ENCODE measurements around the gene STN1.
A peak's percentile ranks its signal among the peaks of the same experiment; 100 is the strongest.

STN1 gene

GRCh38 chr10:103918053-103918846 is at the start of gene STN1:
Gene STN1 (minus strand): TSS chr10:103918184. CDS start chr10:103917594, 590 bp downstream.
- Mint-ChIP-seq H3K4me1 (ENCODE audit: low read depth) (peaks cover 30% of the 10 kb centered on the region), H3K36me3 (ENCODE audit: low read depth) (peaks cover 26% of the 10 kb centered on the region), H3K27me3 (ENCODE audit: low read depth) (no peaks in the 10 kb centered on the region), H3K9me3 (peaks cover 12% of the 10 kb centered on the region), H3K27ac (peak within 1 kb of the TSS; percentile 97), H3K4me3 (peak within 1 kb of the TSS; percentile 98)
- peak; percentile 96 for DNase-seq (ENCODE audit: low spot score)

GRCh38 chr10:103967448-103968071 is 49.6 kb upstream of the STN1 start:
- peaks cover 3% of the 10 kb centered on the region for H3K36me3 Mint-ChIP-seq (ENCODE audit: low read depth)
- H3K4me1 Mint-ChIP-seq (ENCODE audit: low read depth), result peaks cover 33% of the 10 kb centered on the region
- peak overlapping the region; percentile 82 for H3K27ac Mint-ChIP-seq
- peak; percentile 30 for DNase-seq (ENCODE audit: low spot score)
- H3K4me3 Mint-ChIP-seq, result peak overlapping the region; percentile 93
- no peaks in the 10 kb centered on the region for H3K27me3 Mint-ChIP-seq (ENCODE audit: low read depth)
- no peaks in the 10 kb centered on the region for H3K9me3 Mint-ChIP-seq

- peak within 1 kb of the TSS; percentile 93 for H3K4me3 Mint-ChIP-seq
- H3K36me3 Mint-ChIP-seq (ENCODE audit: low read depth), result peaks cover 2% of the 10 kb centered on the region
- H3K27ac Mint-ChIP-seq, result peak within 1 kb of the TSS; percentile 92
- no peaks in the 10 kb centered on the region for H3K27me3 Mint-ChIP-seq (ENCODE audit: low read depth)
- no peaks in the 10 kb centered on the region for H3K9me3 Mint-ChIP-seq
- peaks cover 31% of the 10 kb centered on the region for H3K4me1 Mint-ChIP-seq (ENCODE audit: low read depth)
- DNase-seq (ENCODE audit: low spot score), result peak; percentile 88
Observed at GRCh38 chr10:103966671-103967447, 48.9 kb upstream of the STN1 start, which contains the start of gene SLK. Gene SLK (plus strand): TSS chr10:103967140. CDS start chr10:103967746, 606 bp downstream.

GRCh38 chr10:103960103-103960502 is 42.1 kb upstream of the STN1 start:
- Mint-ChIP-seq H3K36me3 (ENCODE audit: low read depth) (peaks cover 2% of the 10 kb centered on the region), H3K9me3 (peaks cover 3% of the 10 kb centered on the region), H3K27ac (no peak overlapping the region), H3K27me3 (ENCODE audit: low read depth) (peaks cover 31% of the 10 kb centered on the region), H3K4me3 (no peak overlapping the region), H3K4me1 (ENCODE audit: low read depth) (peaks cover 3% of the 10 kb centered on the region)
- DNase-seq (ENCODE audit: low spot score), result no peak

GRCh38 chr10:103958996-103959395 is 41.0 kb upstream of the STN1 start:
- Mint-ChIP-seq H3K9me3 (peaks cover 10% of the 10 kb centered on the region), H3K4me3 (no peak overlapping the region), H3K36me3 (ENCODE audit: low read depth) (peaks cover 2% of the 10 kb centered on the region), H3K27me3 (ENCODE audit: low read depth) (peaks cover 35% of the 10 kb centered on the region), H3K4me1 (ENCODE audit: low read depth) (peaks cover 3% of the 10 kb centered on the region), H3K27ac (no peak overlapping the region)
- DNase-seq (ENCODE audit: low spot score), result no peak

- peaks cover 18% of the 10 kb centered on the region for H3K9me3 Mint-ChIP-seq
Observed at GRCh38 chr10:103954543-103954942, 36.6 kb upstream of the STN1 start.

GRCh38 chr10:103951942-103952341 is 34.0 kb upstream of the STN1 start:
- peaks cover 14% of the 10 kb centered on the region for H3K4me1 Mint-ChIP-seq (ENCODE audit: low read depth)
- H3K27me3 Mint-ChIP-seq (ENCODE audit: low read depth), result peaks cover 16% of the 10 kb centered on the region
- H3K4me3 Mint-ChIP-seq, result no peak overlapping the region
- DNase-seq (ENCODE audit: low spot score), result no peak
- H3K9me3 Mint-ChIP-seq, result peaks cover 18% of the 10 kb centered on the region
- H3K27ac Mint-ChIP-seq, result no peak overlapping the region
- H3K36me3 Mint-ChIP-seq (ENCODE audit: low read depth), result peaks cover 2% of the 10 kb centered on the region

More at GRCh38 chr10:103954543-103954942, 36.6 kb upstream of the STN1 start:
- Mint-ChIP-seq H3K4me1 (ENCODE audit: low read depth) (peaks cover 3% of the 10 kb centered on the region), H3K27me3 (ENCODE audit: low read depth) (peaks cover 30% of the 10 kb centered on the region), H3K4me3 (no peak overlapping the region), H3K27ac (no peak overlapping the region), H3K36me3 (ENCODE audit: low read depth) (peaks cover 2% of the 10 kb centered on the region)
- no peak for DNase-seq (ENCODE audit: low spot score)

- H3K9me3 Mint-ChIP-seq, result peaks cover 18% of the 10 kb centered on the region
- DNase-seq (ENCODE audit: low spot score), result no peak
- no peak overlapping the region for H3K4me3 Mint-ChIP-seq
- peaks cover 12% of the 10 kb centered on the region for H3K27me3 Mint-ChIP-seq (ENCODE audit: low read depth)
- peaks cover 13% of the 10 kb centered on the region for H3K4me1 Mint-ChIP-seq (ENCODE audit: low read depth)
- H3K27ac Mint-ChIP-seq, result no peak overlapping the region
- H3K36me3 Mint-ChIP-seq (ENCODE audit: low read depth), result peaks cover 2% of the 10 kb centered on the region
Observed at GRCh38 chr10:103951183-103951582, 33.2 kb upstream of the STN1 start.

GRCh38 chr10:103949728-103950127 is 31.7 kb upstream of the STN1 start:
- DNase-seq (ENCODE audit: low spot score), result no peak
- Mint-ChIP-seq H3K27ac (no peak overlapping the region), H3K4me1 (ENCODE audit: low read depth) (peaks cover 13% of the 10 kb centered on the region), H3K27me3 (ENCODE audit: low read depth) (peaks cover 9% of the 10 kb centered on the region), H3K9me3 (peaks cover 14% of the 10 kb centered on the region), H3K4me3 (no peak overlapping the region), H3K36me3 (ENCODE audit: low read depth) (no peaks in the 10 kb centered on the region)

- Mint-ChIP-seq H3K36me3 (ENCODE audit: low read depth) (no peaks in the 10 kb centered on the region), H3K4me3 (peak overlapping the region; percentile 69), H3K9me3 (no peaks in the 10 kb centered on the region), H3K4me1 (ENCODE audit: low read depth) (peaks cover 13% of the 10 kb centered on the region), H3K27me3 (ENCODE audit: low read depth) (peaks cover 3% of the 10 kb centered on the region), H3K27ac (peak overlapping the region; percentile 75)
- no peak for DNase-seq (ENCODE audit: low spot score)
Observed at GRCh38 chr10:103947799-103948516, 30.0 kb upstream of the STN1 start.

GRCh38 chr10:103942866-103943265 is 24.9 kb upstream of the STN1 start:
- Mint-ChIP-seq H3K27me3 (ENCODE audit: low read depth) (peaks cover 11% of the 10 kb centered on the region), H3K27ac (no peak overlapping the region), H3K9me3 (no peaks in the 10 kb centered on the region), H3K4me3 (no peak overlapping the region), H3K4me1 (ENCODE audit: low read depth) (peaks cover 9% of the 10 kb centered on the region), H3K36me3 (ENCODE audit: low read depth) (no peaks in the 10 kb centered on the region)
- no peak for DNase-seq (ENCODE audit: low spot score)

GRCh38 chr10:103941801-103942200 is 23.8 kb upstream of the STN1 start:
- peaks cover 11% of the 10 kb centered on the region for H3K27me3 Mint-ChIP-seq (ENCODE audit: low read depth)
- H3K9me3 Mint-ChIP-seq, result no peaks in the 10 kb centered on the region
- H3K4me1 Mint-ChIP-seq (ENCODE audit: low read depth), result peaks cover under 1% of the 10 kb centered on the region
- H3K27ac Mint-ChIP-seq, result no peak overlapping the region
- H3K36me3 Mint-ChIP-seq (ENCODE audit: low read depth), result no peaks in the 10 kb centered on the region
- no peak for DNase-seq (ENCODE audit: low spot score)
- no peak overlapping the region for H3K4me3 Mint-ChIP-seq

GRCh38 chr10:103939522-103939921 is 21.5 kb upstream of the STN1 start:
- H3K27ac Mint-ChIP-seq, result no peak overlapping the region
- no peaks in the 10 kb centered on the region for H3K9me3 Mint-ChIP-seq
- peaks cover 17% of the 10 kb centered on the region for H3K27me3 Mint-ChIP-seq (ENCODE audit: low read depth)
- no peak for DNase-seq (ENCODE audit: low spot score)
- no peak overlapping the region for H3K4me3 Mint-ChIP-seq
- no peaks in the 10 kb centered on the region for H3K4me1 Mint-ChIP-seq (ENCODE audit: low read depth)
- H3K36me3 Mint-ChIP-seq (ENCODE audit: low read depth), result no peaks in the 10 kb centered on the region
